NK-92 (cell line): ENCODE data around the gene CACNG5.

ENCODE experiments used
- DNase-seq: peaks from one replicate; lab custom pipeline; 2025; ENCODE audit not compliant: unreplicated experiment; lab: John Stamatoyannopoulos, UW

CACNG5 gene, protein sequence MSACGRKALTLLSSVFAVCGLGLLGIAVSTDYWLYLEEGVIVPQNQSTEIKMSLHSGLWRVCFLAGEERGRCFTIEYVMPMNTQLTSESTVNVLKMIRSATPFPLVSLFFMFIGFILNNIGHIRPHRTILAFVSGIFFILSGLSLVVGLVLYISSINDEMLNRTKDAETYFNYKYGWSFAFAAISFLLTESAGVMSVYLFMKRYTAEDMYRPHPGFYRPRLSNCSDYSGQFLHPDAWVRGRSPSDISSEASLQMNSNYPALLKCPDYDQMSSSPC

DNA sequence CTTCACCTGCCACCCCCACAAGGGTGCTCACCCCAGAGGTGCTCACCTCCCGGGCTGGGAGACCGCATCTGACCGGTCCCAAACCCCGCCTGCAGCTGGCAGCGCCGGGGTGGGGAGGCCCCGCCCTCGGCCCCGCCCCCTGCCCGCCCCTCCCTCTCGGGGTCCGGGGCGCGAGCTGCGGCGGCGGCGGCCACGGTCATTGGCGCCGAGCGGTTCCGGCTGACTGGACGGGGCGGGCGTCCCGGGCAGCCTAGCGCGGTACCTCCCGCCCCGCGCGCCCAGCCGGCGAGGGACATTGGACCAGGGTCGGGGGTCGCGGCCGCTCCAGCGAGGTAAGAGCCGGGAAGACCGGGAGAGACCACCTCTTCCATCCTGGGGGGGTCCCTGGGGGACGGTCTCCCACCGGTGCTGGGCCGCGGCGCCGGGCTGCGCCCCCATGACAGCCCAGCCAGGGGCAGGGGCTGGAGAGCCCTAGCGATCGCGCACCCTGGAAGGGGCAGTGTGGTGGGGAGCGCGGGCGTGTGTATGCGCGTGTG is at the start of gene CACNG5:
Gene CACNG5 (plus strand): TSS at position 199 of the 536 bp plus-strand sequence. CDS start 42,216 bp downstream, outside the sequence.
- DNase-seq, result no peak

GRCh38 chr17:66786107-66786506 is 48.8 kb upstream of the CACNG5 start:
- DNase-seq, result no peak

GRCh38 chr17:66787914-66788313 is 47.0 kb upstream of the CACNG5 start:
- no peak for DNase-seq

DNA sequence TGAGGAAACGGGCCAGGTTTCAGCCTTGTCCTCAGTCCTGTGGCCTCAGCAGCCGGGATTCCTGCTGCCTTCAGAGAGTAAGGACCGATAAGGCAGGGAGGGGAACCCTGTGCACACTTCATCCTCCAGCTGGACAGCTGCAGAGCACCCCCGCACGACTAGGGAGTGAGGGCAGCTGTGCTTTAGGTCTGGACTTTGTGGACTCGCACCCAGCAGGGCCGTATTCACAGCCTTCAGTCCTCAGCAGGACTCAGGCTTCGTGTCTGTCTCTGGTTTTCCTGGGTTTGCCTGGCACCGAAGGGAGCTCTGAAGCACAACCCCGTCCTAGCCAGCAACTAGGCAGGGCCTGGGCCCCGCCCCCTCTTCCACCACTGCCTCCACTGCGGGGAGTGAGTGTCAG is 45.8 kb upstream of the CACNG5 start:
- no peak for DNase-seq

DNA sequence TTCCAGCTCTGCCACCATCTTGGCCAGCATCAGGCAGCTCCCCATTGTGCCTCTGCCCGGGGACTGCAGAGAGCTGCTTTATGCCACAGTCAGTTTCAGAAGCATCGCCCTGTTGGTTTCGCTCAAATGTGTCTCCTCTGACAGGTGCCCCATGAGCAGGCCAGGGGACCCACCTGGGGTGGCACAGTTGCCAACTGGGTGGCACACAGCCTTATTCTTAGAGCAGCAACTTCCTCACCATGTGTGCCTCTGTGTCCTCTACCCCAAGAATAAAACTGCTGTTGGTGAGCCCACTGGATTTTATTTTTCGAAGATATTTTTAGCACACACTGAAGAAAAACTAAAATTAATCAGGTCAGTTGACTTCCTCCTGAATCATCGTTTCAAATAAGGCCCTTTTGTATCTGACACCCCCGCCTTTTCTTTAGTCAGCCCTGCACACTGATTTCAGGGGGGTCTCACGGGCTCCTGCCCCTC is 44.9 kb upstream of the CACNG5 start:
- DNase-seq, result no peak

DNA sequence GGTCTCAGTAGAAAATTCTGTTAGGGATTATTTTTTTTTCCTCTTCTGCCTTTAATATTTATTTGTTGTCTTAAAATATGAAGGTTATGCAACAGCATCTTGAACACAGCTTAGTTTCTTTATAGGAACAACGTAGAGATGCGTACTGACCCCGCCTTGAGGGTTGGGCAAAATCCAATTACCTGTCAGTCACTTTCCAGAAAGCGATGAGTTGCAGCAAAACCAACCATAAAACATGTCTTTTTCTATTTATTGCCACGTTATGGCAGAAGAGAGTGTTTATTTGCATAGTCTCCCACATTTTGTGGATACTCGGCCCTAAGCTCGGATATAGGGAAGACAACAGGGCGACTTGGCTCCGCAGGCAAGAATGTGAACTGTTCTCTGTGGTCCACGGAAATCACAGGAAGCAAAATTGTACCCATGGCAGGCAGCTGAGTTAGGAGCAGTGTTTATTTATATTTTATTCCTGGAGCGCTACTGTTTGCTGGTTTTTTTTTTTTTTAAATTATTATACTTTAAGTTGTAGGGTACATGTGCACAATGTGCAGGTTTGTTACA is 44.3 kb upstream of the CACNG5 start:
- DNase-seq, result no peak

- DNase-seq, result no peak
These were observed 43.6 kb upstream of the CACNG5 start for GRCh38 chr17:66791347-66791746.

DNA sequence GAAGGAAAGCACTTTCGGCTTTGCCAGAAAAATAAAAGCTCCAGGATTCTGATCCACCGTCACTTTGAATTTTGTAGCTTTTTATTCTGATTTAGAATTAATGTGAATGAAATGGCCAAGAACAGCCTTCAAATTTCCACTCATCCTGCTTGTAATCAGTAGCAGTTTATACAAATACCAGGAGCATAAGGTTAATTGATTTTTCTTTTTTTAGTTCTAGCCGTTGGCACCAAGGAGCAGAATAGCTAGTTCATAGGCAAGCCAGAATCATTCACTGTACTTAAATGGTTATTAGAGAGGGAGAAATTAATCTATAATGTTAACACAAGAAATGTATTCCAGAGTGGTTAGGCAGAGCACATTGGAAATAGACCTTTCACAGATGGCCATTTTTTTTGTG is 41.1 kb upstream of the CACNG5 start:
- no peak for DNase-seq

GRCh38 chr17:66795486-66795885 is 39.4 kb upstream of the CACNG5 start:
- no peak for DNase-seq

DNA sequence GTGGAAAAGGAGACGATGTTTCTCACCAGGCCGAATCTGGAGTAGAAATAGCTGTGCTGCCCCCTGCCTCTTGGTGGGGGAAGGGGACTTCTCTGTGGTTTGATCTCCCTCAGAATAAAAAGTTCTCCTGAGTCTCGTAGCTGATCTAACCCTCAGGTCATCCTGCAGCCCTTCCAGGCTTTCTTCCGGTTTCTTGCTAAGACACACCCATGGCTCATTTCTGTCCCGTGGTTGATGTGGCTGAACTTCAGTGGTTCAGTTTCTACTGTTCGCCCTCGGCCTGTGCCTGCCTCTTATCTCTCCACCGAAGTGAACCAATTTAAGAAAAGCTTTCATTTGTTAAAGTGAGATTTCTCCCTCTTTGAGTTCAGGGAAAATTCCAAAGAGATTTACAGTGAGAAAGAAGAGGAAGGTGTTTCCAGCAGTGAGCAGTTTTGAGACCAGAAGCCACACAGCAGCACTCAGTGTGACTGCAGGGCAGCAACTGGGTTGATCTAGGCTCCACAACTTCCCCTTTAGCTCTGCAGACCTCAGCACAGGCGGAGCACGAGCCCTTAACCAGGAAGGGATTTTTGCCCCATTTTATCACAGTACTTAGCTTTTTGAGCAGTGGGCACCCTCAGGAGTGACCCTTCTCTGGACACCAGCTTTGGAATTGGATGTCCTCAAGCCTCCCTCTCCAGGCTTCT is 34.9 kb upstream of the CACNG5 start:
- DNase-seq, result no peak

GRCh38 chr17:66803474-66803951 is 31.4 kb upstream of the CACNG5 start:
- DNase-seq, result no peak

DNA sequence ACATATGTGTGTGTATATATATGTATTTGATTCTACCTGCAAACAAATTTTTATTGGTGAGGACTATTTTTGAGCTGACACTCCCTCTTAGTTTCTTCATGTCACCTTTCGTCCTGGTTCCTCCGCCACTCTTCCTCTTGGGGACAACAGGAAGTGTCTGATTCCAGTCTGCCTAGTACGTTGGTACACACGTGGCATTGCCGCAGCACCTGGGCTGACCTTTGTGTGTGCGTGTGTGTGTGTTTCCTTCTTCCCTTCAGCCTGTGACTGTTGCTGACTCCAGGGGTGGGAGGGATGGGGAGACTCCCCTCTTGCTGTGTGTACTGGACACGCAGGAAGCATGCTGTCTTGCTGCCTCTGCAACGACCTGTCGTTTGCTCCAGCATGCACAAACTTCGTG is 29.4 kb upstream of the CACNG5 start:
- DNase-seq, result no peak

GRCh38 chr17:66807182-66807581 is 27.7 kb upstream of the CACNG5 start:
- DNase-seq, result no peak

GRCh38 chr17:66809408-66809807 is 25.5 kb upstream of the CACNG5 start:
- DNase-seq, result no peak

DNA sequence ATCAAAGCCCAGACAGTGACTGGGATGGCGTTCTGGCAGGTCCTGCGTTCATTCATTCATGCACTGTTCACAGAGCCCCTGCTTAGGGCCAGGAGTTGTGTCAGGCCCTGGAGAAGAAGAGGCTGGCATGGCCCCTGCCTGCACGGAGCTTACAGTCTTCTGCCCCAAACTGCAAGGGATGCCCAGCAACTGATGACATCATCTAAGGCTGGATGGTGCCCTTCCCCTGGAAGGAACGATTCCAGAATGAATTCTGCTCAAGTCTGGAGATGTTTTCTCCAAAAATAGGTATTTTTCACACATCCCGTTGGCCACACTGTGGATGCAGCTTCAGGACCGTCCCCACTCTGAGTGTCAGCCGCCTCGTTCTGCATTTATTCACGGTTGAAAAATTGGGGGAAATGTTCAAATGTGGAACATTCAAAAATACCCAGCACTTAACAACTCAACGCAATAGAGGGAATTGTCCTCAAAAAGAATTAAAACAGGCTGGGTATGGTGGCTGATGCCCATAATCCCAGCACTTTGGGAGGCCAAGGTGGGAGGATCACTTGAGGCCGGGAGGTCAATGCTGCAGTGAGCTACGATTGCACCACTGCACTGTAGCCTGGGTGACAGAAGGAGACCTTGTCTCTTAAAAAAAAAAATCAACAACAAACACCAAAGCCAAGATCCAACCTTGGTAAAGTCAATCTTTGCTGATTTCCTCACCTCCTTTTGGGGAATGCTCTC is 23.8 kb upstream of the CACNG5 start:
- DNase-seq, result no peak

- no peak for DNase-seq
These were observed 23.2 kb upstream of the CACNG5 start for GRCh38 chr17:66811683-66812054.

DNA sequence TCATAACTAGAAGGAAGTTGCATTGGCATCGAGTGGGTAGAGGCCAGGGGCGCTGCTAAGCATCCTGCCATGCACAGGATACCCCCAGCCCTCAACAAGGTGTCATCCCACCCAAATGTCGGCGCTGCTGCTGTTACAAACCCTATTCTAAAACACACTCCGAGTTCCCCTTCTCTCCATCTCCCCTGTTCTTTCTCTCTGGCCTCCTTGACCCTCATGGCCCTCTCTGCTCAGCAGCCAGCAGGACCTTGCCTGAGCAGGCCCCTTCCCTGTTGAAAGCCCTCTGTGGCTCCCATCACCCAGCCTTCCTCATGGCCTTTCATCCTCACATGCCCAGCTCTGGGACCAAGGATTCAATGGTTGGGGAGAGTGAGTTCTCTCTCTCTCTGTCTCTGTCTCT is 22.3 kb upstream of the CACNG5 start:
- no peak for DNase-seq

GRCh38 chr17:66813296-66813695 is 21.6 kb upstream of the CACNG5 start:
- no peak for DNase-seq

DNA sequence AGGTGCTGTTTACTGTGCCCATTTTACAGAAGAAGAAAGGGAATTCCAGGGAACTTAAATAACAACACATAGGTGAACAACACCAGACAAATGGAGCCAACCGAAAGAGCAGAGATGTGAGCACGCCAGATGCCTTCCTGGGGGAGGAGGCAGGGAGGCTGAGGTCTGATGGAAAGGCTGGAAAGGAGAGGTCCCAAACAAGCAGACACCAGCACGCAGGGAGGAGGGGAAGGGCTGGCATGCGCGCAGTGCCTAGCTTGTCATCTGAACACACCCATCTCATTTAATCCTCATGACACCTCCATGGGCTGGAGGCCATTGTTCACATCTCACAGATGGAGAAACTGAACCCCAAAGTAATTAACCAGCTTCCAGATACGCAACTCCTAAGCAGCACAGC is 20.9 kb upstream of the CACNG5 start:
- DNase-seq, result no peak

DNA sequence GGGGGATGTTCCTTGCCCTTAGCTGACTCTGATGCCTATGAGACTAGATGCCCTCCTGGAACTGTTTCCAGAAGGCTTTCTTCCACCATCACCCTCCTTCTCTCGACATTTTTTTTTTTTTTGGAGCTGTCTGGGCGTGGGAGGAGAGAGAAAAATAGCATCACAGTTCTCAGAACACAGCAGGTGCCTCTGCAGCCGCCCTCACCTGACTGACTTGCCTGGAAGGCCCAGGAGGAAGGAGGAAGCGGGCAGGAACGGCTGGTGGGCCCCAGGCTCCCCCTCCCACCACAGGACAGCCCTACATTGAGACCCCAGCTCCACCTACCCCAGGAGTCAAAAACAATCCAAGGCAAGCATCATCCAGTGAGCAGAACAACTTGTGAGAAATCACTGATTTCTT is 20.3 kb upstream of the CACNG5 start:
- DNase-seq, result no peak

DNA sequence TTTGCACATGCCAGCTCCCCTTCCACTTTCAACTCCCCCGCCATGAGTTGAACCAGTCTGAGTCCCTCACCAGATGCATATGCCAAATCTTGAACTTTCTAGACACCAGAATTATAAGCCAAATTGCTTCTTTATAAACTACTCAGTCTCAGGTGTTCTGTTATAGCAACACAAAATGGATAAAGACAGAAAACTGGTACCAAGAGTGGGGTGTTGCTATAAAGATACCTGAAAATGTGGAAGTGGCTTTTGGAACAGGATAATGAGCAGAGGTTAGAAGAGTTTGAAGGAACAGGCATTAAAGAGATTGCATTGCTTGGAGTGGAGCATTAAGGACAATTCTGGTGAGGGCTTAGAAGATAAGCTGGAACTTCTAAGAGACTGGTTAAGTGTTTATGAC is 17.2 kb upstream of the CACNG5 start:
- DNase-seq, result no peak
